ENCODE data around the gene ITIH4. TPM values are rescaled to one million over a fixed set of nuclear protein-coding genes. Genes with fewer than 3 reads are reported as not detected.

ITIH4 gene
- total RNA-seq, 1 donor from 2014 or later = 3.6 TPM

GRCh38 chr3:52860424-52860768, 29.9 kb upstream of the ITIH4 start:
- H3K4me3 Mint-ChIP-seq (ENCODE audit: low read depth) = no peak overlapping the region
- no peak overlapping the region for H3K27ac Mint-ChIP-seq
- H3K27me3 Mint-ChIP-seq (ENCODE audit: low read depth) = no peaks in the 10 kb centered on the region
- H3K4me1 Mint-ChIP-seq (ENCODE audit: low read depth) = no peaks in the 10 kb centered on the region
- intact Hi-C loops (cut with micrococcal nuclease) = no loop called here
- no peak for DNase-seq (ENCODE audit: low spot score)
- H3K36me3 Mint-ChIP-seq (ENCODE audit: low read depth) = peaks cover 5% of the 10 kb centered on the region
- H3K9me3 Mint-ChIP-seq = peaks cover 3% of the 10 kb centered on the region

- H3K27me3 Mint-ChIP-seq (ENCODE audit: low read depth) = no peaks in the 10 kb centered on the region
- no peak overlapping the region for H3K4me3 Mint-ChIP-seq (ENCODE audit: low read depth)
- H3K9me3 Mint-ChIP-seq = peaks cover 3% of the 10 kb centered on the region
- H3K36me3 Mint-ChIP-seq (ENCODE audit: low read depth) = peaks cover 5% of the 10 kb centered on the region
- no peak for DNase-seq (ENCODE audit: low spot score)
- H3K4me1 Mint-ChIP-seq (ENCODE audit: low read depth) = no peaks in the 10 kb centered on the region
- intact Hi-C loops (cut with micrococcal nuclease) = no loop called here
- H3K27ac Mint-ChIP-seq = no peak overlapping the region
These were observed 29.4 kb upstream of the ITIH4 start for GRCh38 chr3:52859686-52860423.

DNA sequence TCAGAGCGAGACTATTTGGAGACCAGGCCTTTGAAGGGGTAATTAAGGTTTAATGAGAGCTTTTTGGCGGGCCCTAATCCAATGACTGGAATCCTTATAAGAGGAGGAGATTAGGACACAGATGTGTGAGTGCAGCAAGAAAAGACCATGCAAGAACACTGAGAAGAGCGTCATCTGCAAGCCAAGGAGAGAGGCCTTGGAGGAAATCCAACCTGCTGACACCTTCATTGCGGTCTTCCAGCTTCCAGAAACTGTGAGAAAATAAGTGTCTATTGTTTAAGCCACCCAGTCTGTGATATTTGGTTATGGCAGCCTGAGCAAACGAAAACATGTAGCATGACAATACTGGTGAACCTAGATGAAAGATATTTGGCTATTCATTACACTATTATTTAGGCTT, 27.4 kb upstream of the ITIH4 start:
- Mint-ChIP-seq H3K27me3 (ENCODE audit: low read depth) (no peaks in the 10 kb centered on the region), H3K9me3 (peaks cover 3% of the 10 kb centered on the region), H3K4me3 (ENCODE audit: low read depth) (no peak overlapping the region), H3K4me1 (ENCODE audit: low read depth) (no peaks in the 10 kb centered on the region), H3K36me3 (ENCODE audit: low read depth) (peaks cover 3% of the 10 kb centered on the region), H3K27ac (no peak overlapping the region)
- DNase-seq (ENCODE audit: low spot score) = no peak
- intact Hi-C loops (cut with micrococcal nuclease) = no loop called here

GRCh38 chr3:52857133-52857532, 26.7 kb upstream of the ITIH4 start:
- Mint-ChIP-seq H3K9me3 (no peaks in the 10 kb centered on the region), H3K4me3 (ENCODE audit: low read depth) (no peak overlapping the region), H3K27ac (no peak overlapping the region), H3K4me1 (ENCODE audit: low read depth) (no peaks in the 10 kb centered on the region), H3K27me3 (ENCODE audit: low read depth) (no peaks in the 10 kb centered on the region), H3K36me3 (ENCODE audit: low read depth) (peaks cover under 1% of the 10 kb centered on the region)
- DNase-seq (ENCODE audit: low spot score) = no peak
- intact Hi-C loops (cut with micrococcal nuclease) = no loop called here

- H3K27me3 Mint-ChIP-seq (ENCODE audit: low read depth) = no peaks in the 10 kb centered on the region
- no peaks in the 10 kb centered on the region for H3K4me1 Mint-ChIP-seq (ENCODE audit: low read depth)
- H3K9me3 Mint-ChIP-seq = no peaks in the 10 kb centered on the region
- peaks cover 5% of the 10 kb centered on the region for H3K36me3 Mint-ChIP-seq (ENCODE audit: low read depth)
- intact Hi-C loops (cut with micrococcal nuclease) = no loop called here
- no peak for DNase-seq (ENCODE audit: low spot score)
- H3K27ac Mint-ChIP-seq = no peak overlapping the region
- no peak overlapping the region for H3K4me3 Mint-ChIP-seq (ENCODE audit: low read depth)
These were observed 26.2 kb upstream of the ITIH4 start for GRCh38 chr3:52856666-52857065.

DNA sequence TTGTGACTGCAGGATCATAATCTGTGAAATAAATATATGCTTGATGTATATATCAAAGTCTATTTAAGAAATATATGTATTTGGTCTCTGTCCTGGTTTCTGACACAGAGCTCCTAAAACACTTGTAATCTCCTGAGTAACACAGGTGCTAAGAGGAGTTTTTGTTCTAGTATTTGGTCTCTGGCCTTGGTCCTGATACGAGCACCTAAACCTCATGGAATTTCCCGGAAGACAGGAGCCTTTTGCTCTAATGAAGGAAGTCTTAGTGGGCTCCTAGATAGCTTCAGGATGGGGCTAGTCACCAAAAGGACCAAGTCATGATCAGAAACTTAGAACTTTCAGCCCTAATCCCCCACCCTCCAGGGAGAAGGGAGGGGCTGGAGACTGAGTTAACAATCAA, 23.5 kb upstream of the ITIH4 start:
- DNase-seq (ENCODE audit: low spot score) = no peak
- Mint-ChIP-seq H3K36me3 (ENCODE audit: low read depth) (peaks cover 5% of the 10 kb centered on the region), H3K9me3 (no peaks in the 10 kb centered on the region), H3K27me3 (ENCODE audit: low read depth) (no peaks in the 10 kb centered on the region), H3K4me3 (ENCODE audit: low read depth) (no peak overlapping the region), H3K4me1 (ENCODE audit: low read depth) (no peaks in the 10 kb centered on the region), H3K27ac (no peak overlapping the region)
- intact Hi-C loops (cut with micrococcal nuclease) = no loop called here

DNA sequence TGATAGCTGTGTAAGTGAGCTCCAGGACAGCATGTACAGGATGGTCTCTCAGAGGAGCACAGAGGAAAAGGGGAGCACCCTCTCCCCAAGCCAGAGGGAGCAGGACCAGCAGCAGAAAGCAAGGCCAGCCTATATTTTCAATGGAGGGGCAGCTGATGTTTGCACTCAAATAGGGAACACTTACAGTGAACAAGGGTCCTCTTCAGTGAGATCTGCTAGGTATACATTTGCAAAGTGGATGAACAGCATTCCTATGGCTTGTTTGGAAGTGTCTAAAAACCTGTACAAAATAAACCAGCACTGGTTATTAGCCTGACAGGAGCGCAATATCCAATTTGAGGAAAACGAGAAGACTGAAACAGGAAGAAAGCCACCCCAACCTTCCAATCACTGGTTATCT, 21.9 kb upstream of the ITIH4 start:
- H3K4me1 Mint-ChIP-seq (ENCODE audit: low read depth) = no peaks in the 10 kb centered on the region
- intact Hi-C loops (cut with micrococcal nuclease) = no loop called here
- H3K36me3 Mint-ChIP-seq (ENCODE audit: low read depth) = peaks cover 5% of the 10 kb centered on the region
- no peaks in the 10 kb centered on the region for H3K27me3 Mint-ChIP-seq (ENCODE audit: low read depth)
- H3K27ac Mint-ChIP-seq = no peak overlapping the region
- H3K4me3 Mint-ChIP-seq (ENCODE audit: low read depth) = no peak overlapping the region
- DNase-seq (ENCODE audit: low spot score) = no peak
- H3K9me3 Mint-ChIP-seq = no peaks in the 10 kb centered on the region

GRCh38 chr3:52851348-52851747, 20.9 kb upstream of the ITIH4 start:
- Mint-ChIP-seq H3K27me3 (ENCODE audit: low read depth) (no peaks in the 10 kb centered on the region), H3K27ac (no peak overlapping the region), H3K9me3 (no peaks in the 10 kb centered on the region), H3K36me3 (ENCODE audit: low read depth) (peaks cover 5% of the 10 kb centered on the region), H3K4me3 (ENCODE audit: low read depth) (no peak overlapping the region), H3K4me1 (ENCODE audit: low read depth) (no peaks in the 10 kb centered on the region)
- intact Hi-C loops (cut with micrococcal nuclease) = loop anchor here (1.0 to 2.0 kb wide), 2 partner anchors 83 to 222 kb away; no protein-coding TSS in a partner anchor
- no peak for DNase-seq (ENCODE audit: low spot score)

- DNase-seq (ENCODE audit: low spot score) = no peak
- Mint-ChIP-seq H3K27ac (no peak overlapping the region), H3K36me3 (ENCODE audit: low read depth) (peaks cover 5% of the 10 kb centered on the region), H3K4me3 (ENCODE audit: low read depth) (no peak overlapping the region), H3K9me3 (no peaks in the 10 kb centered on the region), H3K27me3 (ENCODE audit: low read depth) (no peaks in the 10 kb centered on the region), H3K4me1 (ENCODE audit: low read depth) (no peaks in the 10 kb centered on the region)
- intact Hi-C loops (cut with micrococcal nuclease) = loop anchor here (2.0 kb wide), 1 partner anchor 85 kb away; no protein-coding TSS in a partner anchor
These were observed 19.2 kb upstream of the ITIH4 start for GRCh38 chr3:52849656-52850055.

- Mint-ChIP-seq H3K36me3 (ENCODE audit: low read depth) (peaks cover 5% of the 10 kb centered on the region), H3K27me3 (ENCODE audit: low read depth) (no peaks in the 10 kb centered on the region), H3K4me1 (ENCODE audit: low read depth) (no peaks in the 10 kb centered on the region), H3K27ac (no peak overlapping the region), H3K4me3 (ENCODE audit: low read depth) (no peak overlapping the region), H3K9me3 (no peaks in the 10 kb centered on the region)
- intact Hi-C loops (cut with micrococcal nuclease) = no loop called here
- DNase-seq (ENCODE audit: low spot score) = no peak
These were observed 18.1 kb upstream of the ITIH4 start for GRCh38 chr3:52848617-52849016.

DNA sequence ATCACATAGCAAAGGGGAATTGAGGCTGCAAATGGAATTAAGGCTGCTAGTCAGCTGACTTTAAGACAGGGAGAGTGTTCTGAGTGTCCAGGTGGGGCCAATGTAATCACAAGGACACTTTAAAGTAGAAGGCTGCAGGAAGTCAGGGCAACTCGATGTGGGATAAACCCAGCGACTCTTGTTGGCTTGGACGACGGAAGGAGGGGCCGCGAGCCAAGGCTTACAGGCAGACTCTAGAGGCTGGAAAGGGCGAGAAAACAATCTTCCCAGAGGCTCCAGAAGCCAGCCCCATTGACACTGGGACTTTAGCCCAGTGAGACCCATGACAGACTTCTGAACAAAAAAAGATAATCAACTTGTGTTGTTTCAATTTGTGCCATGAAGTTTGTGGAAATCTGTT, 17.3 kb upstream of the ITIH4 start:
- Mint-ChIP-seq H3K4me1 (ENCODE audit: low read depth) (no peaks in the 10 kb centered on the region), H3K27ac (no peak overlapping the region), H3K4me3 (ENCODE audit: low read depth) (no peak overlapping the region), H3K36me3 (ENCODE audit: low read depth) (peaks cover 5% of the 10 kb centered on the region), H3K27me3 (ENCODE audit: low read depth) (no peaks in the 10 kb centered on the region), H3K9me3 (no peaks in the 10 kb centered on the region)
- intact Hi-C loops (cut with micrococcal nuclease) = no loop called here
- DNase-seq (ENCODE audit: low spot score) = no peak

GRCh38 chr3:52847241-52847640, 16.8 kb upstream of the ITIH4 start:
- no peaks in the 10 kb centered on the region for H3K4me1 Mint-ChIP-seq (ENCODE audit: low read depth)
- no peak for DNase-seq (ENCODE audit: low spot score)
- H3K9me3 Mint-ChIP-seq = no peaks in the 10 kb centered on the region
- H3K36me3 Mint-ChIP-seq (ENCODE audit: low read depth) = peaks cover 5% of the 10 kb centered on the region
- H3K27me3 Mint-ChIP-seq (ENCODE audit: low read depth) = no peaks in the 10 kb centered on the region
- intact Hi-C loops (cut with micrococcal nuclease) = no loop called here
- no peak overlapping the region for H3K27ac Mint-ChIP-seq
- H3K4me3 Mint-ChIP-seq (ENCODE audit: low read depth) = no peak overlapping the region

- no peak overlapping the region for H3K27ac Mint-ChIP-seq
- H3K4me3 Mint-ChIP-seq (ENCODE audit: low read depth) = no peak overlapping the region
- no peaks in the 10 kb centered on the region for H3K27me3 Mint-ChIP-seq (ENCODE audit: low read depth)
These were observed 16.0 kb upstream of the ITIH4 start for GRCh38 chr3:52846432-52846965.

More at GRCh38 chr3:52846432-52846965, 16.0 kb upstream of the ITIH4 start:
- intact Hi-C loops (cut with micrococcal nuclease) = no loop called here
- H3K4me1 Mint-ChIP-seq (ENCODE audit: low read depth) = no peaks in the 10 kb centered on the region
- no peak for DNase-seq (ENCODE audit: low spot score)
- no peaks in the 10 kb centered on the region for H3K9me3 Mint-ChIP-seq
- no peaks in the 10 kb centered on the region for H3K36me3 Mint-ChIP-seq (ENCODE audit: low read depth)

All from activated T-helper 2 cell treated with anti-CD3 and anti-CD28 coated beads, Interferon-gamma antibody, Interleukin-2, Interleukin-4, amounts not matched to agents 10 μg/mL and 5 μg/mL and 100 μg/mL, durations not matched to agents 14 hours and 24 hours and 36 hours (primary cell).